Activated naive CD4-positive, alpha-beta T cell (primary cell): ENCODE results near the gene ZNF813.
A peak's percentile ranks its signal among the peaks of the same experiment; 100 is the strongest.
"Not testable (repeated sequence)": the region's sequence is repeated elsewhere in the genome, so short reads cannot be mapped to it uniquely, and the experiment has no call there.

Experiments
- DNase-seq, 4 experiments: peaks; one replicate each; lab custom pipeline; 2025; lab: John Stamatoyannopoulos, UW

ZNF813 gene

DNA sequence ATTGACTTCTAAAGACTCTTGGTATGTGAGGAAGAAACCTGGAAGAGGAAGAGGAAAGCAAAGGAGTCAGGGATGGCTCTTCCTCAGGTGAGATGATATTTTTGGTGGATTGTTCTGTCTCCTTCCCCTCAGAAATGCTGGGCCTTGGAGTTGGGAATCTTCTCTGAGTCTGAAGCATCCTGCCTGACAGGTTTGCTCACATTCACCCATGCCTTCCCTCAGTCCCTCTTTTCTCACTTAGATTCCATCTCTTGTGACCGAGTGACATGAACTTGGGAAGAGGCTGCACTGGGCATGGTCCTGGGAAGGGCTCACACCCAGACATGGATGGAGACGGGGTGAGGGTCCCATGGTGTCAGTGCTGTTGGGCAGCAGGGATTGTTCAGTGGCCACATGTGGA, 16.2 kb downstream of the ZNF813 start:
- not testable (repeated sequence) for DNase-seq

DNA sequence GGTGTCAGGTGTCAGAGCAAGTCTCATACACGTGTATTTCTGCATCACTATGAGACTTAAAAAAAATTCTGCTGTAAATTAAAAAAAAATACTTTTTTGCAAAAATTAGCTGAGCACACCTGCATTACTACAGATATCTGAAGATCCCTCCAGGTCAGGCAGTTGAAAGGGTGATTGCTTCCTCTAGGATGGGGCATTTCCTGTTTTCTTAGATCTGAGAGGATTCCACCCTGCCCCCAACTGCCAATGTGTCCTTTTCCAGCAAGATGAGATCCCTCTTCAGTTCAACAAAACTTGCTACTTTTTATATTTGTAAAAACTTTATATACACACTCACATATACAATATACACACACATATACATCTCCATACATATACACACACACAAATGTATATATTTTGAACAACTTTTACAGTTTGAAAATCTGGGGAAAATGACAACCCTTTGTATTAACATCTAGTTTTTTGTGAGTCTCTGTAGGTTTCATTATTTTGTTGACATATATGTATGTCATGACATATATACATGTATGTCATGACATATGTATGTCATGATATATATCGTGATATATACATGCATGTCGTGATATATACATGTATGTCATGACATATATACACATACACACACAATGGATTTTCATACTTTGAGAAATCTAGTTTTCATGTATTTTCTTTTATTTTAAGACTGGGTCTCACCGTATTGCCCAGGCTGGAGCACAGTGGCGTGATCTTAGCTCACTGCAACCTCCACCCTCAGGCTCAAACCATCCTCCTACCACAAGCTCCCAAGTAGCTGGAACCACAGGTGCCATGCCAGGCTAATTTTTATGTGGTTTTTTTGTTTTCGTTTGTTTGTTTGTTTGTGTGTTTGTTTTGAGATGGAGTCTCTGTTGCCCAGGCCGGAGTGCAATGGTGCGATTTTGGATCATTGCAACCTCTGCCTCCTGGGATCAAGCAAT, 17.8 kb downstream of the ZNF813 start:
- DNase-seq, result no peak

DNA sequence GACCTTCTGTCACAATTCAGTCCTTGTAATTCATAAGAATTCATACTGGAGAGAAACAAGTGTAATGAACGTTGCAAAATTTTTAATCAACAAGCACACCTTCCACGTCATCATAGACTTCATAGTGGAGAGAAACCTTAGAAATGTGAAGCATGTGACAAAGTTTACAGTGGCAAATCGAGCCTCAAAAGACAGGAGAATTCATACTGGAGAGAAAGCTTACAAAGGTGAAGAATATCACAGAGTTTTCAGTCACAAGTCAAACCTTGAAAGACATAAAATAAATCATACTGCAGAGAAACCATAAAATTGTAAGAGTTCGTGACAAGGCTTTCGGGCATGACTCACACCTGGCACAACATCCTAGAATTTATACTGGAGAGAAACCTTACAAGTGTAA, 24.6 kb downstream of the ZNF813 start:
- DNase-seq, result no peak

DNA sequence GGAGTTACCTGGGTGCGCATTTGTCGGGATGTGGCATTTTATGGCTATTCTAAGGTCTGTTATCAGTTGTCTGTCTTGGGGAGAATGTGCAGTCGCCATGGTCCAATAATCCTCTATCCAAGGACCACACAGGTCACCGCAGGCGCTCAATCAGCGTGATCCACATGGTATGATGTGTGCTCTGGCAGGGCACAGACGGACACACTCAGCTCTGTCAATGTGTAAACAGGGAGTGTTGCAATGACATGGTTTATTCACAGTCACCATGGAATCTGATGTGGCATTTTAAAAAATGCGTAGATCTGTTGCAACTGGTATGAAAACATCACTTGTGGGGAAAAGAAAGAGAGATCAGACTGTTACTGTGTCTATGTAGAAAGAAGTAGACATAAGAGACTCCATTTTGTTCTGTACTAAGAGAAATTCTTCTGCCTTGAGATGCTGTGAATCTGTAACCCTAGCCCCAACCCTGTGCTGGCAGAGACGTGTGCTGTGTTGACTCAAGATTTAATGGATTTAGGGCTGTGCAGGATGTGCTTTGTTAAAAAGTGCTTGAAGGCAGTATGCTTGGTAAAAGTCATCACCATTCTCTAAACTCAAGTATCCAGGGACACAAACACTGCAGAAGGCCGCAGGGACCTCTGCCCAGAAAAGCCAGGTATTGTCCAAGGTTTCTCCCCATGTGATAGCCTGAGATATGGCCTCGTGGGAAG, 29.9 kb downstream of the ZNF813 start:
- not testable (repeated sequence) for DNase-seq

DNA sequence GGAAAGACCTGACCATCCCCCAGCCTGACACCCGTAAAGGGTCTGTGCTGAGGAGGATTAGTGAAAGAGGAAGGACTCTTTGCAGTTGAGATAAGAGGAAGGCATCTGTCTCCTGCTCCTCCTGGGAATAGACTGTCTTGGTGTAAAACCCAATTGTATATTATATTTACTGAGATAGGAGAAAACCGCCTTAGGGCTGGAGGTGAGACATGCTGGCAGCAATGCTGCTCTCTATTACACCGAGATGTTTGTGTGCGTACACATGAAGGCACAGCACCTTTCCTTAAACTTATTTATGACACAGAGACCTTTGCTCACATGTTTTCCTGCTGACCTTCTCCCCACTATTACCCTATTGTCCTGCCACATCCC, 30.5 kb downstream of the ZNF813 start:
- not testable (repeated sequence) for DNase-seq

DNA sequence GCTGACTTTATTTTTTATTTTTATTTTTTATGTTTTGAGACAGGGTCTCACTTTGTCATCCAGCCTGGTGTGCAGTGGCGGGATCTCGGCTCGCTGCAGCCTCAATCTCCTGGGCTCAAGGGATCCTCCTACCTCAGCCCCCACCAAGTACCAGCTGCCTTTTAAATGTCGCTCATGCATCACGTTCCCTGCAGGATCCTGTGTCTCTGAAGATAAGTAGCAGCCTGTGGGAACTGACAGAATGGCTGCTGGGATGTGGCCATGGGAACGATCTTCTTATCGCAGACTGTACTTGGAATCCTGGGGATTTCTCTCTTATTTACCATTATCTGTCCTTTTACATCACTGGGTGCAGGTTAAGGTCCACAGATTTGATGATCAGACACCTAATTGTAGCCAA, 35.6 kb downstream of the ZNF813 start:
- not testable (repeated sequence) for DNase-seq

DNA sequence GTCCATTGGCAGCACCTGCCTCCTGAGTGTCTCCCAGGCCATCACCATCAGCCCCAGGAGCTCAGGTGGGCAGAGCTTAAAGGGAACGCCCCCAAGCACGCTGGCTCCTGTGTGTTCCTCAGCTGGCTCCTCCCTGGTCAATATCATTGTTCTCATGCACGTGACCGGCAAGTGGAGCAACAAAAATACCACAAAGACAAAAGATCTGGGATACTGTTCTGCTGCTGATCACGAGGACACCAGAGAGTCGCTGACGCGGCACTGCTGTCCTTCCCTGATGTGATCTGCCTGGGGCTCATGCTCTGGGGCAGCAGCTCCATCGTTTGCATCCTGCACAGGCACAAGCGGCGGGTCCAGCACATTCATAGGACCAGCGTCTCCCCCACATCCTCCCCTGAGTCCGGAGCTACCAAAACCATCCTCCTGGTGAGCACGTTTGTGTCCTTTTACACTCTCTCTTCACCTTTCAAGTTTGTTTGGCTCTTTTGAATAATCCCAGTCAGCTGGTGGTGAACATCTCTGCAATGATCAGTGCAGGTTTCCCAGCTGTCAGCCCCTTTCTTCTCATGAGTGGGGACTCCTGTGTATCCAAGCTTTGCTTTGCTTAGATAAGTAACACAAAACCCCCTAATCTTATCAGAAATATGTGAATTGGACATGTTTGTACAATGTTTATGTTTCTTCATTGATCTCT, 36.3 kb downstream of the ZNF813 start:
- not testable (repeated sequence) for DNase-seq

DNA sequence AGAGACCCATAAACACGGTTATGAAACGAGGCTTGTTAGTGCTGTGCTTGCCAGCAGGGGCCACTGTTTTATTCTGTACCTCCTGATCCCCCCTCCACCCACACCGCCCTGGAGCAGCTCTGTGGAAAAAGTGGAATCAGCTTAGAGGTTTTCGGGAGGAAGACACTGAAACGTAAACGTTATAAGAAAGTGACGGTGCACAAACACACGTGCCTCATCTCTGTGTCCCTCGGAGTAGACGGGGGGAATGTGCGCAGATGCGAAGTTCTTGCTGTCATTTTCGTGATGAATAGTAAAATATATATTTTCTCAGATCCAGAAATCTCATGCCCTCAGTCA, 36.8 kb downstream of the ZNF813 start:
- not testable (repeated sequence) for DNase-seq

DNA sequence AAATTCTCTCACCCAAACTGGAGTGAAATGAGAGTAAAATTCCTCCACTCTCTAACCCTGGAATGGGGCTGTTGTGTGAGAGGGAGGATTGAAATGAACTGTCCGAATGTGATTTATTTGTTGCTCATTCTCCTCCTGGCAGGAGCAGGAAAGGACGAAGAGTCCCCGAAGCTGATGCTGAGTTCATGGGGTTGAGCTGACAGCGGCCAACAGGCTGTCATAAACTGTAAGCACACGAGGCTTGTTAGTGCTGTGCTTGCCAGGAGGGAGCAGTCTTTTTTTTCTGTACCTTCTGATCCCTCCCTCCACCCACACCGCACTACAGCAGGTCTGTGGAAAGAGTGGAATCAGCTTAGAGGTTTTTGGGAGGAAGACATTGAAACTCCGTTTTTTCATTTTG, 37.4 kb downstream of the ZNF813 start:
- DNase-seq, result no peak

DNA sequence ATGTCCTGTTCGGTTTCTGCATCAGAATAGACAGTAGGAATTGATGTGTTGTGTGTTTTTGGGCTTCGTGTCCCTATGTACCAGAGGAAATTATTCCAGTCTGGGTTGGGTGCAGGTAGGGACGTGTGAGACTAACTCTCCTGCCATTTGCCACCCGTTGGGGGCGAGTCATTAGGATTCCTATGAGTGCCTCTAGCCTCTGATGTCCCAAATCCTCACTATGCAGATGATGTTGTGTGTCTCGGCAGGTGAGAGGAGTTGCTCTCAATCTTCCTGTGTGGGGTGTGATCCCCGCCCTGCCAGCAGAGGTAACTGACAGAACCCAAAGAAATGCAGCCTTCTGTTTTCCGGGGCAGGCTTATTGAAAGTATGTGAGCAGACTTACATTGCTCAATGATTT, 39.2 kb downstream of the ZNF813 start:
- DNase-seq, result no peak

DNA sequence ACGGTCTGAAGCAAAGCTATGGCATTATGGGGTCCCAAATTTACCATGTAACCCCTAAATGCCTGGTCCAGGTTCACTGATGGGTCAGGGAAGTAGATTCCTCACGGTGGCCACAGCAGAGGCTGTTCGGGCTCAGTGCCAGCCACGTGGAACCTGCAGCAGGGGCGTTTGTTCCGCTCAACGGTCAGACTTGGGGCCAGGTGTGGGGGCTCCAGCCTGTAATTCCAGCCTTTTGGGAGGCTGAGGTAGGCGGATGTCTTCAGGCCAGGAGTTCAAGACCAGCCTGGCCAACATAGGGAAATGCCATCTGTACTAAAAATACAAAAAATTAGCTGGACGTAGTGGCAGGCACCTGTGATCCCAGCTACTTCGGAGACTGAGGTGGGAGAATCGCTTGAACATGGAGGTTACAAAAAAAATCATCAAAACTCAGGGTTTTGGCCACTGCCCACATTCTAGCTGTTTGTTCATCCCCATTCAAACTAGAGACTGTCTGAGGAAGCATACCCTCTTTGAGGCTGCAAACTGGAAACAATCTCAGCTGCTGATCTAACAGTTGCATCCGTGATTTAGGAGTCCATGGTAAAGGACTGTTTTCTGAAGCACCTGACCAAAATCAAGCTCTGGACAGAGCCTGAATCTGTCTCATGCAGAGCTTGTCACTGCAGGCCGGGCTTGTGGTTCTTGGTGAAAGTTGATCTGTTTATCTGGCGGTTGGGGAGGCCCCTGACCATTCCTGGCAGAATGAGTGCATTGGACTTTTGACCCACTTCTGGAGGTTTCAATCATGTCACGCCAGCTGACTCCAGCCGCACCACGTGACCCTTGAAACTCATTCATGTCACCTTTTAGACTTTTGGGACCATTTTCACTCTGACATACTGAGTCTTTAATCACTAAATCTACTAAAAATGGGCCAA, 40.2 kb downstream of the ZNF813 start:
- DNase-seq, result no peak

DNA sequence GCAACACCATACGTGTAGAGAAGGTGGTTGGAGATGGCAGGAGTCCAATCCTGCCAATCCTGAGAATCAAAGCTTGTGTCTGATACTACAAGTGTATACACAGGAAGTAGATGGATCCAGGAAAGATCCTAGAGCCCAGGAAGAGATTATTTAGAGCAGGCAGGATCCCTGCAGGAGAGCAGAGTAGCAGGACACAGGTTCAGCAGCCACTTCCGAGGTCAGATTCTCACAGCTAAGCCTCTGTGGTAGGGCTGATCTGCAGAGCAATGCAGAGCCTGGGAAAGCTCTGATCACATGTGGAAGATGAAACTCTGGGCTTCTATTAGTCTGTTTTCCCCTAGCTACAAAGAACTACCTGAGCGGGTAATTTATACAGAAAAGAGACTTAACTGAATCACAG, 41.9 kb downstream of the ZNF813 start:
- no peak for DNase-seq

DNA sequence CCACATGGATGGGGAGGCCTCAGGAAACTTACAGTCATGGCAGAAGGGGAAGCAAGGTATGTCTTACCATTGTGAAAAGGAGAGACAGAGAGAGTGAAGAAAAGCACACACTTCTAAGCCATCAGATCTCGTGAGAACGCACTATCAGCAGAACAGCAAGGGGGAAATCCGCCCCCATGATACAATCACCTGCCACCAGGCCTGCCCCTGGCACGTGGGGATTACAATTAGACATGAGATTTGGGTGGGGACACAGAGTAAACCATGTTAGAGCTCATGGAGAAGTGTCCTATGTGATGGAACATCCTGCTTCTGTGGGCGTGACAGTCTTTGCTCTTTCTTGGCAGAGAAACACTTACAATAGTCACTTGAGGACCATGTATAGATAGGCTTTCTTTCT, 42.3 kb downstream of the ZNF813 start:
- DNase-seq, result no peak

DNA sequence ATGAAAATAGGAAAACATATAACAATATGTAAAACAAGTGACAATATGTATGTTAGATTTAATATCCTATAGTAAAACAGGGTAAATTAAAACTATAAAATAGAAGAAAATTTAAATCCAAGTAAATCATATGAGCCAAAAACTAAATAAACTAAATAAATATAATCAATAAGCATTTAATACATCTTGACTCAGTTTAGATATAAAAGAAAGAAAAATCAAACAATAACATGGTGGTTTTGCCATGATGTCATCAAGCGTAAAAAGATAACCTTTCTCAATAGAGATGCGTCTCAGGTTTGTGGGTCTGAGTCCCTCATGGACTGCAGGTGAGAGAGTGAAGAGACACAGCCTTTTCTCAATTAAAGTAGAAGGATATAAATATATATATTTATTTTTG, 43.8 kb downstream of the ZNF813 start:
- no peak for DNase-seq

DNA sequence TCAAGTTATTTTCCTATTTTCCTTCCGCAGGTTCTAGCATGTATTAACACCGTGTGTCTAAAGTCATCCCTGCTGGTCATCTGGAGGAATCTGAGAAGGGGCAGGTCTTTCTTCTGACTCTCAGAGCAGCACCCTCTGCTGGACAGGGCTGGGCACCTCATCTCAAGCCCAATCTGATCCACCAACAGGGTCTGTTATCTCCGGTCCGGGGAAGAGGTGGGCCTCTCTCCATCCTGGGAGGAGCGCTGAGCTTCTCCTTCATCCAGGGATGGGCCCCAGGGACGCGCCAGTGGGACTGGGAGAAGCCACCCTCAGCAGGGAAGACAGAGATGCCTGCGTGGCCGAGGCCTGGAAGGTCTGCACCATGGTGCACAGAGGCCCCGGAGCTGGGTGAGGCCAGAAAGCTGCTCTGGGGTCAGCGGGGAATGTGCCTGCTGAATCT, 44.4 kb downstream of the ZNF813 start:
- DNase-seq, result peak in 3 of 4 experiments; percentile 4 to 27 (median 9)

DNA sequence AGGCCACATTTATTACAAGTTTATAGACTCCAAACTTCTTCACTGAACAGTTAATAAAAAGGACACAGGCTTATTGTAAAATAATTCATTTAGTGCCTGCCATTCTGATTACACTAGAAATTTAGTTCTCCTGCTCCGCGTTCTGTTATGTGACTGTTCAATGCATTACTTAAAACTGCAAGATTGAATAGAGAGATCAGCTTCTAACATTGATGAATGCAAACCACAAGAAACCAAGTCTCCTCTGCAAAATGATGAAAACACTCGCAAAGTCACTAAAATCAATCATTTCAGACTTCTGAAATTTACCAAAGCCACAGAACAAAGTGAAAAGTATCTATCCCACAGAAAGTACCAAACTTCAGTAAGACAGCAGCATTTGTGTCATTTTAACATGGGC, 47.5 kb downstream of the ZNF813 start:
- DNase-seq, result not testable (repeated sequence)

DNA sequence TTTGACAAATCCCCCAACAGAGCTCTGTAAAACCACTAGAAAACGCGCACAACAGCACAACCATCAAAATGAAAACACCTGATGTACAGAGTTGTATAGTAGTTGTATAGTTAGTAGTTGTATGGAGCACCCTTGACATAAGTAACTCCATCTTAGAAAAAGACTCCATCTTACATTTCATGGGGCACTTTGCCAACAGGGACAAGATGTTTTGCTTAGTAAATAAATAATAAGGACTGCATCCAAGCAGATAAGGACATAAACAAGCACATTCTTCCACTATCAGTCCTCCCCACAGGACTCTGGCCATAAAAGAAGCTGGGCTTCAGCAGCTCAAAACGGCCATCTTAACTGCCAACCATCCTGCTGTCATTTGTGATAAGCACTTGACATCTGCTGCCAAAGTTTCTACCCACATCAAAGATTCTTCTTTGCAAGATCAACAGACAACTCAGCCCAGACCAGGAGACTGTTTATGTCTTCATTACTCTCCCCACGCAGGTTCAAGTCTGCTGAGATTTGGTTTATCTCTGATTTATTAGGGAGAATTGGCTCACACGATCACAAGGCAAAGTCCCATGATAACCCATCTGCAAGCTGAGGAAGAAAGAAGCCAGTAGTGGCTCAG, 49.7 kb downstream of the ZNF813 start:
- no peak for DNase-seq

DNA sequence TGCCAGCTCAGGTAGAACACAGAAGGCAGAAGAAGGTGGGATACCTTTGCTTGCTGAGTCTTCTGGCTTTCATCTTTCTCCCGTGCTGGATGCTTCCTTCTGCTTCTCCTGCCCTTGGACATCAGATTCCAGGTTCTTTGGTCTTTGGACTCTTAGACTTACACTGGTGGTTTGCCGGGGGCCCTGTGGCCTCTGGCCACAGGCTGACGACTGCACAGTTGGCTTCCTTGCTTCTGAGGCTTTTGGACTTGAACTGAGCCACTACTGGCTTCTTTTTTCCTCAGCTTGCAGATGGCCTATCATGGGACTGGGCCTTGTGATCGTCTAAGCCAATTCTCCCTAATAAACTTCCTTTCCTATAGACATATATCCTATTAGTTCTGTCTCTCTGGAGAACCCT, 50.6 kb downstream of the ZNF813 start:
- DNase-seq, result no peak

DNA sequence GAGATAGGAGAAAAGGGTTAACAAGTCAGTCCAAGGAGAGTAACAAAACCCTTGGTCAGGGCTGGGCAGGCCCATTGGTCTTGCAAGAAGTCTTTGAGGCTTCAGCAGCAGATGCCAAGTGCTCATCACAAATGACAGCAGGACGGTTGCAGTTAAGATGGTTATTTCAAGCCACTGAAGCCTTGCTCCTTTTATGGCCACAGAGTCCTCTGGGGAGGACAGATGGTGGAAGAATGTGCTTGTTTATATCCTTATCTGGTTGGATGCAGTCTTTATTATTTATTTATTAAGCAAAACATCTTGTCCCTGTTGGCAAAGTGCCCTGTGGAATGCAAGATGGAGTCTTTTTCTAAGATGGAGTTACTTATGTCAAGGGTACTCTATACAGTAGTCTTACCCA, 51.2 kb downstream of the ZNF813 start:
- no peak for DNase-seq

DNA sequence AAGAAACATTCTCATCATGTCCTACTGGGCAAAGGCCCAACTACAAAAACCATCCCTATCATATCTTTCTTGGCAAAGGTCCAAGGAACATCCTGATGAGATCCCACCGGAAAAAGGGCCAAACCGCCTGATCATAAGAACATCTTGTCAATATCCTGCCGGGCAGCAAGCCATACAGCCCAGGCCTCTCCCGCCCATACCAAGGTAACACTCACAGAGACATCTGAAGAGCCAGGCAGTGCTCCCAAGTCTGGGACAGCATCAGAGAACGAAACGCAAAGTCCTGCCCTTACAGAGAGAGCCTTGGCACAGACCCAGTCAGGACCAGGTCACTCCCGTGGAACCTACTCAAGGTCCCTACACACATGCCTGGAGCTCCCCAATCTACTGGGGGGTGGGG, 51.9 kb downstream of the ZNF813 start:
- no peak for DNase-seq

DNA sequence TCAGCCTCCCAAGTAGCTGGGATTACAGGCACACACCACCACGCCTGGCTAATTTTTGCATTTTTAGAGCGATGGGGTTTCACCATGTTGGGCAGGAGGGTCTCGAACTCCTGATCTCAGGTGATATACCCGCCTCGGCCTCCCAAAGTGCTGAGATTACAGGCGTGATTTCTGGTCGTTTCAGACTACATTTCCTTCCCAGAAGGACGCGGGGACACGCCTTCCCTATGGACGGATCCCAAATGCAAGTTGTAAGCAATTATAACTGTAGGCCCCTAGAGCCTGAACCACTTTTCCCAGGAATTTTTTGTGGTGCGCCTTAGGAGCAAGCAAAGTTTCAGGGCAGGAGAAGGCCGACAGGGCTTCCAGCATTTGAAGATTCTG, 52.6 kb downstream of the ZNF813 start:
- DNase-seq, result peak in 1 of 4 experiments; percentile 15
